Panc1 (cell line): Measurements from ENCODE around the gene CHL1. TPM values are rescaled to one million over a fixed set of nuclear protein-coding genes. Genes with fewer than 3 reads are reported as not detected.

Source experiments
- ATAC-seq: fragments of 200-7000 bp; cut with Tn5 transposase; 2 replicates; pipeline ENCODE4 v1.9.1; 2020; ENCODE audit warnings: mild to moderate bottlenecking, moderate library complexity
- BruUV-seq: library from RNA; stranded (reverse); fragments of 400-500 nt; replicated peaks from 2 replicates; lab custom pipeline; 2021; lab: Mats Ljungman, UMichigan
- CTCF ChIA-PET: fragments of 300-600 bp; sonication (Branson Sonifier 250); formaldehyde crosslinking; loops from one replicate; lab custom pipeline; 2022; ENCODE audit warnings: antibody characterized with exemption; lab: Charles Lee
- POLR2A ChIA-PET: fragments of 300-600 bp; sonication (Branson Sonifier 250); formaldehyde crosslinking; loops from one replicate; lab custom pipeline; 2022; ENCODE audit warnings: antibody characterized with exemption; lab: Charles Lee
- DNase-seq: peaks from one replicate; pipeline ENCODE4 v3.0.0-alpha.2; 2010; ENCODE audit warnings: low read depth, low spot score
- H3K27ac ChIP-seq: 2 replicates; pipeline ENCODE4 v1.5.1; 2011; ENCODE audit warnings: mild to moderate bottlenecking, low read length, inconsistent platforms
- H3K27me3 ChIP-seq: fragments of 200-500 bp; sonication (Bioruptor generic); 2 replicates; pipeline ENCODE4 v1.6.0; 2014; ENCODE audit warnings: low read length, inconsistent platforms; ENCODE audit not compliant: control insufficient read depth, insufficient read depth
- H3K36me3 ChIP-seq: fragments of 200-500 bp; sonication (Bioruptor generic); 2 replicates; pipeline ENCODE4 v1.5.1; 2014; ENCODE audit warnings: inconsistent platforms, mild to moderate bottlenecking, low read length, moderate library complexity; ENCODE audit not compliant: control insufficient read depth, insufficient read depth
- H3K4me1 ChIP-seq: 2 replicates; pipeline ENCODE4 v1.5.1; 2011; ENCODE audit warnings: inconsistent platforms, mild to moderate bottlenecking, low read length, moderate library complexity; ENCODE audit not compliant: control insufficient read depth, insufficient read depth
- H3K4me3 ChIP-seq, 2 experiments: 2 replicates each; pipeline ENCODE4 v1.5.1; 2011 to 2012; ENCODE audit warnings: low read depth in 2 of 2, low read length in 2 of 2, mild to moderate bottlenecking in 2 of 2, inconsistent platforms in 1 of 2, moderate library complexity in 1 of 2
- H3K9me3 ChIP-seq: fragments of 200-500 bp; sonication (Bioruptor generic); 2 replicates; pipeline ENCODE4 v1.5.1; 2014; ENCODE audit warnings: low read depth, mild to moderate bottlenecking, inconsistent platforms, low read length, moderate library complexity; ENCODE audit not compliant: control insufficient read depth, insufficient read depth
- CTCF ChIP-seq: fragments of 450-650 bp; IDR thresholded peaks from 2 replicates; pipeline ENCODE4 v1.5.1; 2017; ENCODE audit warnings: mild to moderate bottlenecking
- POLR2AphosphoS5 ChIP-seq: IDR thresholded peaks from 2 replicates; pipeline ENCODE4 v1.6.1; 2012; ENCODE audit warnings: mild to moderate bottlenecking, low read depth, low read length, moderate library complexity
- REST ChIP-seq, 2 experiments: IDR thresholded peaks; 2 replicates each; pipeline ENCODE4 v1.6.1; 2011 to 2012; ENCODE audit warnings: low read depth in 2 of 2, control low read depth in 1 of 2, low read length in 1 of 2, mild to moderate bottlenecking in 1 of 2, moderate library complexity in 1 of 2; ENCODE audit not compliant: insufficient read depth in 1 of 2
- SIN3A ChIP-seq: IDR thresholded peaks from 2 replicates; pipeline ENCODE4 v1.6.1; 2012; ENCODE audit warnings: low read depth, mild to moderate bottlenecking, low read length, moderate library complexity, borderline replicate concordance; ENCODE audit not compliant: insufficient read depth
- TCF7L2 ChIP-seq: IDR thresholded peaks from 2 replicates; pipeline ENCODE4 v1.6.1; 2011; ENCODE audit warnings: mild to moderate bottlenecking, low read depth, low read length, inconsistent platforms
- in situ Hi-C: cut with HindIII; loops from 2 replicates; pipeline ENCODE4 v1.10.0; 2016; ENCODE audit warnings: low sequenced_read_pairs, low pct_unique_long_range_greater_than_20kb
- intact Hi-C: fragments of 100-400 bp; cut with micrococcal nuclease; formaldehyde crosslinking; loops from one replicate; pipeline ENCODE4 v1.10.0; 2022; ENCODE audit not compliant: unreplicated experiment
- total RNA-seq: library from RNA; stranded (reverse); gene quantifications from one replicate; pipeline ENCODE4 v1.2.1, GENCODE V29; 2021; ENCODE audit not compliant: unreplicated experiment

Gene CHL1
- total RNA-seq, 1 experiment from 2014 or later, result not detected

- ChIA-PET POLR2A (no interaction called here), CTCF (no interaction called here)
- in situ Hi-C loops (no loop called here), intact Hi-C loops (no loop called here)
- Histone ChIP-seq H3K4me1 (no peaks in the 10 kb centered on the region), H3K36me3 (no peaks in the 10 kb centered on the region), H3K27me3 (no peaks in the 10 kb centered on the region), H3K27ac (no peak overlapping the region), H3K4me3 (no peak overlapping the region), H3K9me3 (no peaks in the 10 kb centered on the region)
- DNase-seq (no peak), ATAC-seq (no peak)
- no peak for TF ChIP-seq REST (IDR thresholded peaks at IDR 0.05; ENCODE audit: insufficient read depth in 1 of 2, low read depth in 2 of 2, low read length in 1 of 2)
- no peak for TF ChIP-seq CTCF
- TF ChIP-seq SIN3A, result no peak
- no peak for TF ChIP-seq POLR2AphosphoS5
- no peak for TF ChIP-seq TCF7L2
- BruUV-seq, result no TSS peak
Measured at GRCh38 chr3:294096-294495, 97.5 kb downstream of the CHL1 start.

DNA sequence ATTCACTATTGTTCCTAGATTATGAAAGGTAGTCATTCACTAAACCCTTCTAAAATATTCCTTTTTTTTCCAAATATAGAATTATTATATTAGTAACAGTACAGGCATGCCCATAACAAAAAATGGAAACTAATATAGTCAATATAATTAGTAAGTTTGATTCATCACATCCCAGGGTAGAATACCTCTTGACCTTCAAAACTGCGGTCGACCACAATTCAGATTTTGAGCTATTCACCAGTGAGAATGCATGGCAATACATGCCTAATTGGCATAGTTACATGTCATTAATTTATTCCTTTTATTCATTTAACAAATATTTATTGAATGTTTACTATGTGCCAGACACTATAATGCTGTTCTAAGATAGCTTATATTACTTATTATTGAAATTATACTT, 98.0 kb downstream of the CHL1 start:
- H3K9me3 ChIP-seq, result no peaks in the 10 kb centered on the region
- H3K27ac ChIP-seq, result no peak overlapping the region
- H3K27me3 ChIP-seq, result no peaks in the 10 kb centered on the region
- POLR2A ChIA-PET, result no interaction called here
- CTCF ChIA-PET, result no interaction called here
- DNase-seq (no peak), ATAC-seq (no peak)
- H3K4me3 ChIP-seq, result no peak overlapping the region
- no peak for TF ChIP-seq CTCF
- no peak for TF ChIP-seq TCF7L2
- no peak for TF ChIP-seq REST (IDR thresholded peaks at IDR 0.05; ENCODE audit: insufficient read depth in 1 of 2, low read depth in 2 of 2, low read length in 1 of 2)
- no peak for TF ChIP-seq SIN3A
- no peak for TF ChIP-seq POLR2AphosphoS5
- in situ Hi-C loops (no loop called here), intact Hi-C loops (no loop called here)
- H3K4me1 ChIP-seq, result no peaks in the 10 kb centered on the region
- no peaks in the 10 kb centered on the region for H3K36me3 ChIP-seq
- no TSS peak for BruUV-seq
